22Rv1 (cell line): Measurements from ENCODE around the gene ELAVL1.

Experiments used
- H3K27ac ChIP-seq: fragments of 450-650 bp; 2 replicates; pipeline ENCODE4 v1.5.1; 2017
- CTCF ChIP-seq: fragments of 450-650 bp; IDR thresholded peaks from 2 replicates; pipeline ENCODE4 v1.5.1; 2017; ENCODE audit warnings: mild to moderate bottlenecking
- ZFX ChIP-seq: fragments of 450-650 bp; IDR thresholded peaks from 2 replicates; pipeline ENCODE4 v1.6.1; 2017; ENCODE audit warnings: antibody characterized with exemption, borderline replicate concordance

The ELAVL1 gene

DNA sequence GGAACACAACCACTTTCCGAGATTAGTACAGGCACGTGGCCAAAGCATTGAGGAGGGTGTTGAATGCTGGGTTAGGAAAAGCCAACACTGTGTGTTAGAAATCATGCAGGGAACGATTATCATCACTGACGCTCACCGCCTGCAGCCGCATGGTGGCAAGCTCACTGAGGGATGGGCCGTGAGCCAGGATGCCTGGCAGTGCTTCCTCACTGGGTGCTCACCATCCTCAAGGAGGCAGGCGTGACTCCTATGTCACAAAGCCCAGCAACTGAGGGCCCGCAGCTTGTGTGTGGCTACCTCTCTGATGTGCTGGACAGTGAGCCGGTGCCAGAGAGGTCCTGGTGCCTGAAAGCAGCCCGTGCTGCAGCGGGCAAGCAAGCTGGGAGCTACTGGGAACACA lies 31.6 kb downstream of the ELAVL1 start:
- H3K27ac ChIP-seq = no peak overlapping the region
- TF ChIP-seq ZFX = no peak
- no peak for TF ChIP-seq CTCF

DNA sequence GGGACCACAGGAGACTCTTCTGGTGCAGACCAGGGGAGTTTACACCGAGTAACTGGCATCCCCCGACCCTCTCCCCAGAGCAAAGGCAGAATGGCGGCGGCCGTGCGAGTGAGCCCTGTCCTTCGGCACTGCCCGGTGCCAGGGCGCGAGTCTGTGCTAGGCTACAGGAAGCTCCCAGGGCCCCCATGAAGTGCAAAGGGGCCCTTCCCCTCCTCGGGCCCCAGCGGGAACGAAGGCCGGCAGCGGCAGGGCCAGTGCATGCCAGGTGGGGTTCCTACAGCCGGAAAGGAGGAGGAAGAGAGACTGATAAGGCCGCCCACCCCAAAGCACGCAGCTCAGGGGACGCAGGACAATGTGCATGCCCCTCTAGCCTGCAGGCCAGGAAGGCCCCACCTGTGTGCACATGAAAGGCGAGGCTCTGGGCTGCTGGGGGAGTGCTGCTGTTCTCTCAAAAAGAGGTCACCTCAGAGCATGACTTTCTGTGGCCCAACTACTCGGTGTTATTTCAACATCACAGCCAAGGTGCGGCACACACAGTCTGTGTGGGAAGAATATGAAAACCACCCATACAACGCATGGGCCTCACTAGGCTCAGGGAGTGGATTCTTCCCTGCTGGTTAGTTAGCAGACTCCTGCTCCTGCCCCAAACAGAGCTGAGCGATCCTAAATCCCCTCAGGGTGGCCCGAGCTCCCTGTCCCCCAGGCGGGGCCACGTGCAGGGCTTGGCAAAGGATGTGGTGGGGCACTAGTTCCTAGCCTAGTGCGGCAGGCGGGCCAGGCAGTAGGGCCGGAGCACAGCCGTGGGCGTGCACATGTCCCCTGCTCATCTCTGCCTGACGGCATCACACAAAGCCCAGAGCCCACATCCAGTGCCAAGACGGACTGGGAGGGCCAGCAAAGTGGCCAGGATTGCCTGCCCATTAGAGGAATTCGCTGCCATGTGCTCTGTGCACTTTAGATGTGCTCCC lies 33.6 kb downstream of the ELAVL1 start:
- TF ChIP-seq CTCF (no peak), ZFX (no peak)
- no peak overlapping the region for H3K27ac ChIP-seq

GRCh38 chr19:7970716-7971448 lies 34.6 kb downstream of the ELAVL1 start:
- H3K27ac ChIP-seq = no peak overlapping the region
- peak; percentile 87 for TF ChIP-seq CTCF
- no peak for TF ChIP-seq ZFX

DNA sequence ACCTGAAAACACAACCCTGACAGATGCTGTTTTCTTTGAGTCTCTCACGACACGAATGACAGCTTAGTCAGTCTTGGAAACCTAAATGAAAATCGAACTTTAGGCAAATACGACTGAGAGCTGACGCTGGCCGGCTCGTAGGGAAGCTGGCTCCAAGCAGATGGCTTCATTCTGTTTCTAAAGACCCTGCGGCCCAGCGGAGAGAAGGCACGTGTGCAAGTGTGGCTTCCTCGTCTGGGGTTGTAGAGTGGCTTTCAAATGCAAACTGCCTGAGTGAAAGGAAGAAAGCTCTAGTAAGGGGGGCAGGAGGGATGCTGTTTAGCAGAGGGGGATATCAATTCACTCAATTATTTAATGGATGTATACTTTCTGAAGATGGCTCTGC lies 35.9 kb downstream of the ELAVL1 start:
- no peak for TF ChIP-seq ZFX
- TF ChIP-seq CTCF = no peak
- no peak overlapping the region for H3K27ac ChIP-seq

- H3K27ac ChIP-seq = no peak overlapping the region
- TF ChIP-seq ZFX (no peak), CTCF (no peak)
Observed at GRCh38 chr19:7968796-7969554, 36.5 kb downstream of the ELAVL1 start.

DNA sequence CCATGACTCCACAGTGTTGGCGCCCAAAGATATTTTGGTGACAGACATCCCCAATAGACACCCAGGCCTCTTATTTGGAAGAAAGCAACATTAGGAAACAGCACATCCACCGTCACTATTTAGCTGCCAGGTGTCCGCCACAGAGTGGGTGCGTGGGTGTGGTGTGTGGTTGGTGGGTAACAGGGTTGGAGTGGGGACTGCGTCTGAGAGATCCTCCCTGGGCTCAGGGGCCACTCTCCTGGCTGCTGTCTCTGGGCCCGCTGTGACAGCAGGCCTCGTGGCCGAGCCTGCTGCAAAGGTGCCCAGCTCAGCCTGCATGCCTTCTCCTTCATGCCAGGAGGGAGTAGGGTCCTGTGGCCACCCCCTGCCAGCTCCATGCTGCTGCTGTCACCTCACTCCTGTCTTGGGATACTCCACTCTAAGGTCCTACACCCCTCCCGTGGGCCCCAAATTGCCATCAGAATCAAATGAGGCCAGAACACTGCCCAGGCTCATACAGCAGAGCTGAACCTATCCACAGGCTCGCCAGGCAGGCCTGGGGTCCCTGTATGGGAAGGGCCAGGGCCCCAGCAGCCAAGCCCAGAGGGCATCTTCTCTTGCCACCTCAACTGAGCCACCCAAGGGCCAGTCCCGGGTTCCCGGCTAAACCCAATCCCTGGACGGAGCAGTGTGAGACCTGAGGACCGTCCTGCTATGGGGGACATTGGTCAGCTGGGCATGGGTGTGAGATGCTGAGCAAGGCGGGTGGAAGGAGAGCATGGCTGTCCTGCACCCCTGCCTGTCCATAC lies 37.2 kb downstream of the ELAVL1 start:
- TF ChIP-seq ZFX (no peak), CTCF (no peak)
- no peak overlapping the region for H3K27ac ChIP-seq
